ENCODE measurements around the gene NAPEPLD. TPM values are rescaled to one million over a fixed set of nuclear protein-coding genes. Genes with fewer than 3 reads are reported as not detected.
"Not testable (repeated sequence)": the region's sequence is repeated elsewhere in the genome, so short reads cannot be mapped to it uniquely, and the experiment has no call there.

The NAPEPLD gene
- total RNA-seq, 1 donor from 2014 or later: 16.2 TPM

- ATAC-seq (no peak), DNase-seq (no peak)
- Histone ChIP-seq H3K36me3 (peaks cover 37% of the 10 kb centered on the region), H3K9me3 (no peaks in the 10 kb centered on the region), H3K27me3 (ENCODE audit: low read depth) (no peaks in the 10 kb centered on the region), H3K27ac (no peak overlapping the region), H3K4me1 (no peaks in the 10 kb centered on the region), H3K4me3 (no peak overlapping the region)
- TF ChIP-seq CTCF (IDR thresholded peaks at IDR 0.05): no peak
- intact Hi-C loops (cut with DNase I): no loop called here
Measured at GRCh38 chr7:103117465-103117864, 31.4 kb downstream of the NAPEPLD start.

- Histone ChIP-seq H3K36me3 (peaks cover 33% of the 10 kb centered on the region), H3K27me3 (ENCODE audit: low read depth) (no peaks in the 10 kb centered on the region), H3K27ac (no peak overlapping the region), H3K4me3 (no peak overlapping the region), H3K4me1 (no peaks in the 10 kb centered on the region), H3K9me3 (no peaks in the 10 kb centered on the region)
- no peak for TF ChIP-seq CTCF (IDR thresholded peaks at IDR 0.05)
- ATAC-seq (no peak), DNase-seq (no peak)
- intact Hi-C loops (cut with DNase I): no loop called here
Measured at GRCh38 chr7:103116991-103117390, 31.9 kb downstream of the NAPEPLD start.

- peaks cover 28% of the 10 kb centered on the region for H3K36me3 ChIP-seq
- H3K4me1 ChIP-seq: no peaks in the 10 kb centered on the region
- H3K9me3 ChIP-seq: no peaks in the 10 kb centered on the region
- no peak overlapping the region for H3K4me3 ChIP-seq
- TF ChIP-seq CTCF (IDR thresholded peaks at IDR 0.05): no peak
- ATAC-seq: no peak
- no peak overlapping the region for H3K27ac ChIP-seq
- H3K27me3 ChIP-seq (ENCODE audit: low read depth): no peaks in the 10 kb centered on the region
- no peak for DNase-seq
- intact Hi-C loops (cut with DNase I): no loop called here
Measured at GRCh38 chr7:103116511-103116910, 32.4 kb downstream of the NAPEPLD start.

GRCh38 chr7:103115771-103116170 is 33.1 kb downstream of the NAPEPLD start:
- TF ChIP-seq CTCF (IDR thresholded peaks at IDR 0.05): no peak
- H3K4me3 ChIP-seq: no peak overlapping the region
- H3K27me3 ChIP-seq (ENCODE audit: low read depth): no peaks in the 10 kb centered on the region
- intact Hi-C loops (cut with DNase I): no loop called here
- peaks cover 21% of the 10 kb centered on the region for H3K36me3 ChIP-seq
- H3K9me3 ChIP-seq: no peaks in the 10 kb centered on the region
- DNase-seq (no peak), ATAC-seq (no peak)
- no peaks in the 10 kb centered on the region for H3K4me1 ChIP-seq
- no peak overlapping the region for H3K27ac ChIP-seq

- no peaks in the 10 kb centered on the region for H3K27me3 ChIP-seq (ENCODE audit: low read depth)
- no peak overlapping the region for H3K4me3 ChIP-seq
- DNase-seq (no peak), ATAC-seq (no peak)
- H3K27ac ChIP-seq: no peak overlapping the region
- intact Hi-C loops (cut with DNase I): no loop called here
- H3K9me3 ChIP-seq: no peaks in the 10 kb centered on the region
- peaks cover 14% of the 10 kb centered on the region for H3K36me3 ChIP-seq
- H3K4me1 ChIP-seq: no peaks in the 10 kb centered on the region
- no peak for TF ChIP-seq CTCF (IDR thresholded peaks at IDR 0.05)
Measured at GRCh38 chr7:103114576-103115008, 34.3 kb downstream of the NAPEPLD start.

- intact Hi-C loops (cut with DNase I): no loop called here
- no peak for ATAC-seq
- DNase-seq: no peak
- H3K27ac ChIP-seq: no peak overlapping the region
- H3K4me3 ChIP-seq: no peak overlapping the region
- no peaks in the 10 kb centered on the region for H3K27me3 ChIP-seq (ENCODE audit: low read depth)
- H3K4me1 ChIP-seq: no peaks in the 10 kb centered on the region
- no peaks in the 10 kb centered on the region for H3K9me3 ChIP-seq
- no peak for TF ChIP-seq CTCF (IDR thresholded peaks at IDR 0.05)
- H3K36me3 ChIP-seq: peaks cover 10% of the 10 kb centered on the region
Measured at GRCh38 chr7:103113164-103113563, 35.7 kb downstream of the NAPEPLD start.

GRCh38 chr7:103106703-103107070 is 42.2 kb downstream of the NAPEPLD start:
- H3K27me3 ChIP-seq (ENCODE audit: low read depth); H3K4me1 ChIP-seq; intact Hi-C loops (cut with DNase I); H3K27ac ChIP-seq; H3K4me3 ChIP-seq; H3K9me3 ChIP-seq; ATAC-seq; DNase-seq: not testable (repeated sequence)
- peaks cover 32% of the 10 kb centered on the region for H3K36me3 ChIP-seq

Data from lower lobe of right lung (tissue), 2 donors.